CD14-positive monocyte (primary cell): ENCODE measurements around the gene CEBPG. TPM values are rescaled to one million over a fixed set of nuclear protein-coding genes. Genes with fewer than 3 reads are reported as not detected.

Experiments used
- DNase-seq, 3 donors: peaks; one replicate each; pipeline ENCODE4 v3.0.0-alpha.2; 2011 to 2022
- H2AFZ ChIP-seq: 2 replicates; pipeline ENCODE4 v1.6.0; 2012; ENCODE audit warnings: mild to moderate bottlenecking, low read depth, low read length, inconsistent platforms; ENCODE audit not compliant: insufficient read depth, poor library complexity, severe bottlenecking
- H3K27ac ChIP-seq, 2 donors: 1 replicate in 1 of 2; 2 replicates in 1 of 2; pipeline ENCODE4 v1.5.1; 2012 to 2013; ENCODE audit warnings: low read length in 2 of 2, control low read depth in 1 of 2, inconsistent platforms in 1 of 2, low read depth in 1 of 2, mild to moderate bottlenecking in 1 of 2
- H3K27me3 ChIP-seq, 2 donors: one replicate each; pipeline versions ENCODE4 v1.6.0 to v1.6.1; 2011 to 2013; ENCODE audit warnings: low read length in 2 of 2; ENCODE audit not compliant: control insufficient read depth in 2 of 2, insufficient read depth in 2 of 2
- H3K36me3 ChIP-seq, 2 donors: replicated peaks in 1 of 2; 1 replicate in 1 of 2; 2 replicates in 1 of 2; pipeline versions ENCODE4 v1.5.1 to v1.6.1; 2012 to 2013; ENCODE audit warnings: low read length in 2 of 2, control low read depth in 1 of 2, inconsistent platforms in 1 of 2, mild to moderate bottlenecking in 1 of 2; ENCODE audit not compliant: insufficient read depth in 2 of 2, control insufficient read depth in 1 of 2
- H3K4me1 ChIP-seq, 2 donors: 1 replicate in 1 of 2; 2 replicates in 1 of 2; pipeline versions ENCODE4 v1.5.1 to v1.6.1; 2012 to 2013; ENCODE audit warnings: low read length in 2 of 2, control low read depth in 1 of 2, inconsistent platforms in 1 of 2, mild to moderate bottlenecking in 1 of 2, moderate library complexity in 1 of 2; ENCODE audit not compliant: insufficient read depth in 2 of 2, control insufficient read depth in 1 of 2
- H3K4me2 ChIP-seq: replicated peaks from 2 replicates; pipeline ENCODE3; 2012; ENCODE audit warnings: low read length, moderate library complexity, mild to moderate bottlenecking; ENCODE audit not compliant: poor library complexity, severe bottlenecking; ENCODE audit errors: extremely low read depth
- H3K4me3 ChIP-seq, 3 experiments: fragments of 200-600 bp in 1 of 3; sonication (generic) in 1 of 3; replicated peaks in 1 of 3; 1 replicate in 2 of 3; 2 replicates in 1 of 3; pipeline ENCODE4 v1.5.1; 2011 to 2013; ENCODE audit warnings: low read length in 3 of 3, mild to moderate bottlenecking in 3 of 3, control low read depth in 2 of 3, low read depth in 2 of 3, inconsistent platforms in 1 of 3, moderate library complexity in 1 of 3
- H3K79me2 ChIP-seq: 2 replicates; pipeline ENCODE4 v1.6.0; 2012; ENCODE audit warnings: mild to moderate bottlenecking, control low read depth, inconsistent platforms, low read length, moderate library complexity; ENCODE audit not compliant: insufficient read depth
- H3K9ac ChIP-seq: 2 replicates; pipeline ENCODE4 v1.6.0; 2017; ENCODE audit warnings: low read length, mild to moderate bottlenecking; ENCODE audit not compliant: insufficient read depth, poor library complexity, severe bottlenecking
- H3K9me3 ChIP-seq, 2 donors: replicated peaks in 1 of 2; 1 replicate in 1 of 2; 2 replicates in 1 of 2; pipeline versions ENCODE4 v1.5.1 to v1.6.1; 2012 to 2013; ENCODE audit warnings: low read length in 2 of 2, control low read depth in 1 of 2; ENCODE audit not compliant: control insufficient read depth in 1 of 2, insufficient read depth in 1 of 2
- H4K20me1 ChIP-seq: 2 replicates; pipeline ENCODE4 v1.6.0; 2012; ENCODE audit warnings: mild to moderate bottlenecking, low read length, control low read depth, moderate library complexity; ENCODE audit not compliant: insufficient read depth
- H3K27ac Mint-ChIP-seq, 7 donors: one replicate each; pipeline ENCODE4 v1.8.0; 2020; ENCODE audit warnings: mild to moderate bottlenecking in 7 of 7, mixed read lengths in 7 of 7, moderate library complexity in 6 of 7, inconsistent platforms in 2 of 7
- H3K27me3 Mint-ChIP-seq, 3 donors: one replicate each; pipeline ENCODE4 v1.8.0; 2021 to 2022; ENCODE audit warnings: low read depth in 3 of 3, mild to moderate bottlenecking in 3 of 3, mixed read lengths in 3 of 3, moderate library complexity in 3 of 3, inconsistent platforms in 1 of 3
- H3K36me3 Mint-ChIP-seq, 2 donors: one replicate each; pipeline ENCODE4 v1.8.0; 2020; ENCODE audit warnings: mixed read lengths in 2 of 2, inconsistent platforms in 1 of 2, mild to moderate bottlenecking in 1 of 2
- H3K4me1 Mint-ChIP-seq: one replicate; pipeline ENCODE4 v1.8.0; 2020; ENCODE audit warnings: mild to moderate bottlenecking, mixed read lengths
- H3K4me3 Mint-ChIP-seq, 2 donors: one replicate each; pipeline ENCODE4 v1.8.0; 2020; ENCODE audit warnings: mild to moderate bottlenecking in 2 of 2, mixed read lengths in 2 of 2, moderate library complexity in 1 of 2
- H3K9me3 Mint-ChIP-seq, 7 donors: one replicate each; pipeline ENCODE4 v1.8.0; 2020 to 2022; ENCODE audit warnings: mixed read lengths in 7 of 7, mild to moderate bottlenecking in 6 of 7, moderate library complexity in 6 of 7, inconsistent platforms in 2 of 7
- CTCF ChIP-seq: fragments of 200-600 bp; IDR thresholded peaks from one replicate; pipeline ENCODE4 v1.8.0; 2022; ENCODE audit warnings: antibody characterized with exemption, mild to moderate bottlenecking
- WGBS: methylation state at CpG from one replicate; pipeline ENCODE4 v1.1.5; 2013; ENCODE audit warnings: missing lambda C conversion rate; ENCODE audit not compliant: insufficient coverage; 5-methylcytosine and 5-hydroxymethylcytosine counted together
- intact Hi-C, 2 donors: fragments of 100-400 bp; cut with micrococcal nuclease; formaldehyde crosslinking; loops; one replicate each; pipeline versions ENCODE4 v1.15.0 to v1.15.1; 2023
- polyA plus RNA-seq, 3 donors: library from polyadenylated mRNA; depleted of rRNA in 1 of 3; unstranded in 2 of 3; stranded (reverse) in 1 of 3; fragments of 300-500 nt in 2 of 3; fragments of >200 nt in 1 of 3; fragmentation: Illumina TruSeq in 2 of 3; gene quantifications; 1 replicate in 2 of 3; 2 replicates in 1 of 3; pipeline ENCODE4 v1.2.3, GENCODE V29; 2012 to 2021

Gene CEBPG
- polyA plus RNA-seq, 3 donors, result 16.8 to 18.3 (median 17.8) TPM

DNA sequence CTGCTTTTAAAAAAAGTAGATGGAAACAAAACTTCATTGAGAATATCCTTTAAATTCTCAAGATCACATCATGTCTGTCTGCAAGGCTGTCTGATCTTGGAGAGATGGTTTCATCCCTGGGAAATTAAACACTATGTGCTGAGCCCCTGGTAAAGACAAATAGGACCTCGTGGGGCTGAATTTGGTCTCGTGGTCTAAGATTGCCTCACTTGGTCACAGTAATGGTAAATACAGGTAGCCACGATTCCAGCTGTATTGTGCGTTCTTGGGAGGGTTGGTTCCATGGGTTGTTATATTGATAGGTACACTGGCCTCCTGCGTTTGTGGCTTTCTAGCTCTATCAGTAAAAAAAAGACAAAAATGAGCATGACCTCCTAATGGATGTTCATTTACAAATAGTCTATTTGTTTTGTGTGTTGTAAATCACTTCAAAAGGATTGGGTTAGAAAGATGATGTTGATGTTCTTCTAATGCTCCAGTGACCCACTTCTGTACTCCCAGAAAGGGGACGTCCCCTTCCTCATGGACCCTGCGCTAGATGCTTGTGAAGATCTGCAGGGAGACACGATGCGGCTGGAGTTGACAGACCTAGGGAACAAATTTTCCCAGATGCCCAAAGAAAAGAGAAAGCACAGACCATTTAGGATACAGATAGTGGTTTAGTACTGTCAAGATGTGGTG lies 1.8 kb downstream of the CEBPG start:
- peak overlapping the region; percentile 93 for H3K9ac ChIP-seq
- H3K27ac ChIP-seq, result peak overlapping the region in 1 of 2 donors; percentile 90
- peaks cover 0 to 2% (median 0%) of the 10 kb centered on the region in 7 donors for H3K9me3 Mint-ChIP-seq
- H3K4me2 ChIP-seq, result peak overlapping the region; percentile 84
- DNase-seq, result no peak
- no peak for TF ChIP-seq CTCF
- peaks cover 24 to 25% of the 10 kb centered on the region in 2 donors for H3K36me3 Mint-ChIP-seq
- peaks cover 0 to 1% (median 0%) of the 10 kb centered on the region in 3 donors for H3K27me3 Mint-ChIP-seq
- peaks cover 8 to 22% of the 10 kb centered on the region in 2 donors for H3K36me3 ChIP-seq
- H3K4me3 ChIP-seq, result peak overlapping the region in 2 of 3 experiments; percentile 73 to 80
- H3K4me1 ChIP-seq, result peaks cover 51 to 59% of the 10 kb centered on the region in 2 donors
- intact Hi-C loops, result loop anchor here in 1 of 2 donors (10.0 kb wide), 1 partner anchor 680 kb away; the partner anchor contains the start of gene NUDT19
- H3K27ac Mint-ChIP-seq, result peak overlapping the region in 6 of 7 donors; percentile 30 to 93 (median 66)
- peaks cover 72% of the 10 kb centered on the region for H3K4me1 Mint-ChIP-seq
- WGBS, result 66% methylated on average over 6 of the region's 9 CpGs
- H2AFZ ChIP-seq, result no peak overlapping the region
- H3K4me3 Mint-ChIP-seq, result peak overlapping the region; percentile 85 to 96
- H3K79me2 ChIP-seq, result peaks cover 64% of the 10 kb centered on the region
- H4K20me1 ChIP-seq, result peaks cover 63% of the 10 kb centered on the region
- H3K27me3 ChIP-seq, result no peaks in the 10 kb centered on the region
- H3K9me3 ChIP-seq, result no peaks in the 10 kb centered on the region

DNA sequence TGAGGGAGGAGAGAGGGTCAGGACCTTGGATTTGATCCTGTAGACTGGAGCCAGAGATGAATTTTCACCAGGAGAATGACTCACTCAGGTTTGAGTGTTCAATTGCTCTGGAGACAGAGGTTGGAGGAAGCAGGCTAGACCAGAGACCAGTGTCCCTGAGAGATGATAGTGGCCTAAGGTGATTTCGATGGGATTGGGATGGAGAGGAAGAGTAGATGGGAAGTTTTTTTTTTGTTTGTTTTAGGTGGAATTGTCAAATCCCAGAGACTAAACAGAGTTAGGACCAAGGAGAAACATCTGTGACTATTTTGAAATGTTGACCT lies 2.3 kb downstream of the CEBPG start:
- Mint-ChIP-seq H3K4me1 (peaks cover 71% of the 10 kb centered on the region), H3K27ac (peak overlapping the region; percentile 30 to 89 (median 39)), H3K36me3 (peaks cover 27% of the 10 kb centered on the region in 2 donors), H3K4me3 (peak overlapping the region; percentile 85 to 96), H3K9me3 (peaks cover 0 to 2% (median 0%) of the 10 kb centered on the region in 7 donors), H3K27me3 (peaks cover 0 to 1% (median 0%) of the 10 kb centered on the region in 3 donors)
- no peaks in the 10 kb centered on the region for H3K27me3 ChIP-seq
- intact Hi-C loops, result loop anchor here in 1 of 2 donors (2.0 to 10.0 kb wide), 2 partner anchors 73 to 681 kb away; partner anchors contain the start of genes CEBPA and NUDT19
- peaks cover 68% of the 10 kb centered on the region for H4K20me1 ChIP-seq
- WGBS, result 85% methylated on average over 1 of the region's 1 CpG
- peak overlapping the region; percentile 84 for H3K4me2 ChIP-seq
- peaks cover 8 to 27% of the 10 kb centered on the region in 2 donors for H3K36me3 ChIP-seq
- no peak for TF ChIP-seq CTCF
- DNase-seq, result no peak
- no peaks in the 10 kb centered on the region for H3K9me3 ChIP-seq
- no peak overlapping the region for H2AFZ ChIP-seq
- H3K9ac ChIP-seq, result no peak overlapping the region
- peak overlapping the region in 1 of 2 donors; percentile 90 for H3K27ac ChIP-seq
- peak overlapping the region in 1 of 3 experiments; percentile 80 for H3K4me3 ChIP-seq
- peaks cover 69% of the 10 kb centered on the region for H3K79me2 ChIP-seq
- peaks cover 51 to 59% of the 10 kb centered on the region in 2 donors for H3K4me1 ChIP-seq
